GM18519 (cell line): ENCODE measurements around the gene KRTAP15-1.
A peak's percentile ranks its signal among the peaks of the same experiment; 100 is the strongest.

Source experiments
- ATAC-seq: cut with Tn5 transposase; IDR thresholded peaks from one replicate; pipeline ENCODE4 v1.9.1; 2021; ENCODE audit warnings: mild to moderate bottlenecking, moderate library complexity; ENCODE audit not compliant: unreplicated experiment, low FRiP score

KRTAP15-1 gene

GRCh38 chr21:30439975-30440374 is at the start of gene KRTAP15-1:
KRTAP15-1 (plus strand) TSS chr21:30440275; CDS start chr21:30440328, 53 bp downstream.
- ATAC-seq: no peak

GRCh38 chr21:30391492-30392025 is 48.5 kb upstream of the KRTAP15-1 start:
- no peak for ATAC-seq

- no peak for ATAC-seq
Observed at GRCh38 chr21:30395731-30396130, 44.3 kb upstream of the KRTAP15-1 start, which contains the start of gene KRTAP13-1. KRTAP13-1 (plus strand) TSS chr21:30396031; CDS start chr21:30396087, 56 bp downstream.

GRCh38 chr21:30408782-30409494 is 31.1 kb upstream of the KRTAP15-1 start:
- no peak for ATAC-seq

GRCh38 chr21:30415993-30416392 is 24.1 kb upstream of the KRTAP15-1 start:
- ATAC-seq: no peak

GRCh38 chr21:30425826-30426225 is 14.2 kb upstream of the KRTAP15-1 start, which contains the start of gene KRTAP13-3:
KRTAP13-3 (minus strand) TSS chr21:30425926; CDS start chr21:30425912, 14 bp downstream.
- no peak for ATAC-seq

GRCh38 chr21:30426731-30427130 is 13.3 kb upstream of the KRTAP15-1 start:
- ATAC-seq: no peak

GRCh38 chr21:30430170-30430655 is 9.9 kb upstream of the KRTAP15-1 start, which contains the start of gene KRTAP13-4:
KRTAP13-4 (plus strand) TSS chr21:30430220; CDS start chr21:30430276, 56 bp downstream.
- ATAC-seq: no peak

GRCh38 chr21:30434033-30434631 is 5.9 kb upstream of the KRTAP15-1 start:
- ATAC-seq: peak; percentile 62

GRCh38 chr21:30437010-30437565 is 3.0 kb upstream of the KRTAP15-1 start:
- ATAC-seq: no peak

- no peak for ATAC-seq
Observed at GRCh38 chr21:30443226-30443625, 3.2 kb downstream of the KRTAP15-1 start.

- no peak for ATAC-seq
Observed at GRCh38 chr21:30444204-30444603, 4.1 kb downstream of the KRTAP15-1 start.

GRCh38 chr21:30447056-30447455 is 7.0 kb downstream of the KRTAP15-1 start:
- ATAC-seq: no peak

GRCh38 chr21:30448514-30448913 is 8.4 kb downstream of the KRTAP15-1 start:
- ATAC-seq: no peak

GRCh38 chr21:30463713-30464112 is 23.6 kb downstream of the KRTAP15-1 start:
- no peak for ATAC-seq

GRCh38 chr21:30468900-30469714 is 29.0 kb downstream of the KRTAP15-1 start:
- no peak for ATAC-seq

GRCh38 chr21:30478004-30478403 is 37.9 kb downstream of the KRTAP15-1 start:
- no peak for ATAC-seq

GRCh38 chr21:30479259-30479658 is 39.2 kb downstream of the KRTAP15-1 start:
- no peak for ATAC-seq

GRCh38 chr21:30480145-30480544 is 40.1 kb downstream of the KRTAP15-1 start, which contains the start of gene KRTAP19-1:
KRTAP19-1 (minus strand) TSS chr21:30480367; CDS start chr21:30480317, 50 bp downstream.
- no peak for ATAC-seq

GRCh38 chr21:30482130-30482529 is 42.1 kb downstream of the KRTAP15-1 start:
- no peak for ATAC-seq
